HepG2 (cell line): ENCODE measurements around the gene TIFAB. TPM values are rescaled to one million over a fixed set of nuclear protein-coding genes. Genes with fewer than 3 reads are reported as not detected.

ENCODE experiments used
- GTF3A ChIP-seq: sonication (generic); formaldehyde crosslinking; conservative IDR thresholded peaks from 2 replicates; pipeline ENCODE4 v1.4.0; 2020; ENCODE audit warnings: mild to moderate bottlenecking, missing genetic modification reagents
- HMG20B ChIP-seq: conservative IDR thresholded peaks from 2 replicates; pipeline ENCODE4 v1.6.1; 2016; ENCODE audit warnings: missing genetic modification reagents, missing compliant biosample characterization
- MEIS2 ChIP-seq: sonication (generic); formaldehyde crosslinking; IDR thresholded peaks from 2 replicates; pipeline ENCODE4 v1.9.0; 2021; ENCODE audit warnings: mild to moderate bottlenecking, missing genetic modification reagents
- MLLT10 ChIP-seq: sonication (generic); formaldehyde crosslinking; IDR thresholded peaks from 2 replicates; pipeline ENCODE4 v1.4.0; 2020; ENCODE audit warnings: missing genetic modification reagents
- NFE2 ChIP-seq: sonication (generic); formaldehyde crosslinking; IDR thresholded peaks from 2 replicates; pipeline ENCODE4 v1.4.0; 2020; ENCODE audit warnings: missing genetic modification reagents
- NR2C2 ChIP-seq: sonication (generic); formaldehyde crosslinking; IDR thresholded peaks from 2 replicates; pipeline ENCODE4 v1.4.0; 2020; ENCODE audit warnings: missing genetic modification reagents, mild to moderate bottlenecking, moderate library complexity, borderline replicate concordance
- NR2F6 ChIP-seq, 2 experiments: IDR thresholded peaks; 2 replicates each; pipeline ENCODE4 v1.6.1; 2016; ENCODE audit warnings: antibody characterized with exemption in 1 of 2, mild to moderate bottlenecking in 1 of 2
- SMC3 ChIP-seq: IDR thresholded peaks from 2 replicates; pipeline ENCODE4 v1.6.1; 2011; ENCODE audit warnings: low read length, improper control_type of control experiment
- TEAD3 ChIP-seq: optimal IDR thresholded peaks from 2 replicates; pipeline ENCODE3; 2016; ENCODE audit warnings: borderline replicate concordance
- TSC22D2 ChIP-seq: sonication (generic); formaldehyde crosslinking; IDR thresholded peaks from 2 replicates; pipeline ENCODE4 v1.5.1; 2020; ENCODE audit warnings: missing genetic modification reagents, mild to moderate bottlenecking, borderline replicate concordance
- ZFY ChIP-seq: sonication (generic); formaldehyde crosslinking; IDR thresholded peaks from 2 replicates; pipeline ENCODE4 v1.4.0; 2020; ENCODE audit warnings: missing genetic modification reagents
- ZNF235 ChIP-seq: sonication (generic); formaldehyde crosslinking; IDR thresholded peaks from 2 replicates; pipeline ENCODE4 v1.8.1; 2023; ENCODE audit warnings: mild to moderate bottlenecking, missing genetic modification reagents, borderline replicate concordance
- ZNF263 ChIP-seq: sonication (generic); formaldehyde crosslinking; IDR thresholded peaks from 2 replicates; pipeline ENCODE4 v1.4.0; 2020; ENCODE audit warnings: missing genetic modification reagents
- ZNF431 ChIP-seq: sonication (generic); formaldehyde crosslinking; IDR thresholded peaks from 2 replicates; pipeline ENCODE4 v1.9.0; 2022; ENCODE audit warnings: missing genetic modification reagents, low read depth, mild to moderate bottlenecking, borderline replicate concordance
- ZNF737 ChIP-seq: sonication (generic); formaldehyde crosslinking; IDR thresholded peaks from 2 replicates; pipeline ENCODE4 v1.5.0; 2020; ENCODE audit warnings: missing genetic modification reagents, mild to moderate bottlenecking, borderline replicate concordance
- ZSCAN22 ChIP-seq: sonication (generic); formaldehyde crosslinking; IDR thresholded peaks from 2 replicates; pipeline ENCODE4 v1.4.0; 2020; ENCODE audit warnings: mild to moderate bottlenecking, missing genetic modification reagents
- ZSCAN29 ChIP-seq: sonication (generic); formaldehyde crosslinking; conservative IDR thresholded peaks from 2 replicates; pipeline ENCODE4 v1.4.0; 2020; ENCODE audit warnings: mild to moderate bottlenecking, missing genetic modification reagents
- polyA plus RNA-seq, 8 experiments: library from polyadenylated mRNA; depleted of rRNA in 3 of 8; stranded (reverse) in 7 of 8; unstranded in 1 of 8; fragments of >200 nt; fragmentation: Illumina TruSeq in 4 of 8; extraction: Trizol in 4 of 8; gene quantifications; 2 replicates each; pipeline versions ENCODE4 v1.2.1 to v1.2.3, GENCODE V29; 2011 to 2016; ENCODE audit warnings: low read depth in 4 of 8, missing spikeins in 1 of 8, mixed read lengths in 1 of 8; ENCODE audit not compliant: insufficient read depth in 1 of 8
- total RNA-seq, 5 experiments: library from RNA; depleted of rRNA; stranded (reverse); fragments of >200 nt; fragmentation: Illumina TruSeq; extraction: Trizol; gene quantifications; 2 replicates each; pipeline ENCODE4 v1.2.3, GENCODE V29; 2016; ENCODE audit warnings: low read depth in 1 of 5
- TF ChIP-seq, protein P1 (sequence below): sonication (generic); formaldehyde crosslinking; IDR thresholded peaks from 2 replicates; pipeline ENCODE4 v1.5.1; 2020; ENCODE audit warnings: missing genetic modification reagents, mild to moderate bottlenecking, borderline replicate concordance
- TF ChIP-seq, protein P2 (sequence below): sonication (generic); formaldehyde crosslinking; IDR thresholded peaks from 2 replicates; pipeline ENCODE4 v1.5.0; 2020; ENCODE audit warnings: missing genetic modification reagents
- TF ChIP-seq, protein P3 (sequence below), 2 experiments: sonication (generic) in 1 of 2; formaldehyde crosslinking in 1 of 2; IDR thresholded peaks; 2 replicates each; pipeline versions ENCODE4 v1.4.0 to v1.6.1; 2016 to 2020; ENCODE audit warnings: borderline replicate concordance in 1 of 2, low read depth in 1 of 2, mild to moderate bottlenecking in 1 of 2, missing genetic modification reagents in 1 of 2
- TF ChIP-seq, protein P4 (sequence below): IDR thresholded peaks from 2 replicates; pipeline ENCODE4 v1.6.1; 2016; ENCODE audit warnings: low read depth, borderline replicate concordance

TIFAB gene
- total and polyA plus RNA-seq, 2 of the 13 experiments (the other 11 are each of a cell fraction or from before 2014, with no cell fraction given), result not detected

DNA sequence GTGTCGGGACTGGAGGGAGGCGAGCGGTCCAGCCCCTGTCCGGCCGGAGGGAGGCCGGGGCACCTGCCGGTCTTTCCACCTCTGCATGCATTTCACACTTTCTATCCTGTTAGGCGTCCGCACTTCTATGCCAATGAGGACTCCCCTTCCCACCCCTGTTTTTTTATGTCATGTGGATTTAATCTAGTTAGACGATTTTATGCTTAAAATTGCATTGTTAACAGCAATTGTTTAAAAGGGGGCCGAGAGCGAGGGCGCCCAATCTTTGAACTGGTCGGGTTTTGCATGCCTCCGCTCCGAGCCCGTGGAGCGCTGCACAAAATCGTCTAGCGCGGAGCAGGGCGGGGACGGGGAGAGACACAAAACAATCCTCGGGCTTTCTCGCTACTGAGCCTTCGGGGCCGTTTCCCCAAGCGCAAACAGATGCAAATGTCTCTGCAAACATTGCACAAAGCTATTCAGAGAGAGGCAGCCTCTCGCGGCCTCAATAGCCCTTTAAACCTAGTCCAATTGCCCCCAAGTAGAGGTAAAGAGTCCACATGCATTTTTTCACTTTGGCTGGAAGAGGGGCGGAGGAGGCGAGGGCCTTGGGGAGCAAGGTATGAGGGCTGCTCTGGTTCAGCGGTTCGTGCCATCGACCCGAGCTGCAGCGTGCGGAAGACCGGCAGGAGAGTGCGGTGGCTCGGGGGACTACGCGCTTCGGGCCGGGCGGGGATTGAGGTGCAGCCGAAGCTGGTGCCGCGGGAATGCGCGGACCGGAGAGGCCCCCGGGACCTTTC is 37.5 kb upstream of the TIFAB start (continued):
- no peak for TF ChIP-seq SMC3
- TF ChIP-seq HMG20B, result no peak
- TF ChIP-seq ZNF431 (CRISPR knock-in tag), result no peak
- peak; percentile 40 for TF ChIP-seq ZFY (CRISPR knock-in tag)
- TF ChIP-seq GTF3A, result no peak
- TF ChIP-seq, protein P1, sequence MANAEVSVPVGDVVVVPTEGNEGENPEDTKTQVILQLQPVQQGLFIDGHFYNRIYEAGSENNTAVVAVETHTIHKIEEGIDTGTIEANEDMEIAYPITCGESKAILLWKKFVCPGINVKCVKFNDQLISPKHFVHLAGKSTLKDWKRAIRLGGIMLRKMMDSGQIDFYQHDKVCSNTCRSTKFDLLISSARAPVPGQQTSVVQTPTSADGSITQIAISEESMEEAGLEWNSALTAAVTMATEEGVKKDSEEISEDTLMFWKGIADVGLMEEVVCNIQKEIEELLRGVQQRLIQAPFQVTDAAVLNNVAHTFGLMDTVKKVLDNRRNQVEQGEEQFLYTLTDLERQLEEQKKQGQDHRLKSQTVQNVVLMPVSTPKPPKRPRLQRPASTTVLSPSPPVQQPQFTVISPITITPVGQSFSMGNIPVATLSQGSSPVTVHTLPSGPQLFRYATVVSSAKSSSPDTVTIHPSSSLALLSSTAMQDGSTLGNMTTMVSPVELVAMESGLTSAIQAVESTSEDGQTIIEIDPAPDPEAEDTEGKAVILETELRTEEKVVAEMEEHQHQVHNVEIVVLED (CRISPR knock-in tag), result no peak
- TF ChIP-seq ZSCAN29, result no peak
- no peak for TF ChIP-seq MEIS2 (CRISPR knock-in tag)
- TF ChIP-seq, protein P2, sequence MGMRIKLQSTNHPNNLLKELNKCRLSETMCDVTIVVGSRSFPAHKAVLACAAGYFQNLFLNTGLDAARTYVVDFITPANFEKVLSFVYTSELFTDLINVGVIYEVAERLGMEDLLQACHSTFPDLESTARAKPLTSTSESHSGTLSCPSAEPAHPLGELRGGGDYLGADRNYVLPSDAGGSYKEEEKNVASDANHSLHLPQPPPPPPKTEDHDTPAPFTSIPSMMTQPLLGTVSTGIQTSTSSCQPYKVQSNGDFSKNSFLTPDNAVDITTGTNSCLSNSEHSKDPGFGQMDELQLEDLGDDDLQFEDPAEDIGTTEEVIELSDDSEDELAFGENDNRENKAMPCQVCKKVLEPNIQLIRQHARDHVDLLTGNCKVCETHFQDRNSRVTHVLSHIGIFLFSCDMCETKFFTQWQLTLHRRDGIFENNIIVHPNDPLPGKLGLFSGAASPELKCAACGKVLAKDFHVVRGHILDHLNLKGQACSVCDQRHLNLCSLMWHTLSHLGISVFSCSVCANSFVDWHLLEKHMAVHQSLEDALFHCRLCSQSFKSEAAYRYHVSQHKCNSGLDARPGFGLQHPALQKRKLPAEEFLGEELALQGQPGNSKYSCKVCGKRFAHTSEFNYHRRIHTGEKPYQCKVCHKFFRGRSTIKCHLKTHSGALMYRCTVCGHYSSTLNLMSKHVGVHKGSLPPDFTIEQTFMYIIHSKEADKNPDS, result no peak
- peak; percentile 45 for TF ChIP-seq NR2C2
- no peak for TF ChIP-seq ZNF235 (CRISPR knock-in tag)
- peak; percentile 29; the same call in 1 of the 2 replicates for TF ChIP-seq NR2F6 (IDR thresholded peaks at IDR 0.05)
- TF ChIP-seq NR2F6 (CRISPR knock-in tag; IDR thresholded peaks at IDR 0.05), result 0 out of 2 replicates have a peak, but pooled peaks have one; percentile 23
- 0 out of 2 replicates have a peak, but pooled peaks have one; percentile 11 for TF ChIP-seq ZNF263
- no peak for TF ChIP-seq ZNF737 (CRISPR knock-in tag)
- TF ChIP-seq TSC22D2 (CRISPR knock-in tag), result no peak
- TF ChIP-seq, protein P3, sequence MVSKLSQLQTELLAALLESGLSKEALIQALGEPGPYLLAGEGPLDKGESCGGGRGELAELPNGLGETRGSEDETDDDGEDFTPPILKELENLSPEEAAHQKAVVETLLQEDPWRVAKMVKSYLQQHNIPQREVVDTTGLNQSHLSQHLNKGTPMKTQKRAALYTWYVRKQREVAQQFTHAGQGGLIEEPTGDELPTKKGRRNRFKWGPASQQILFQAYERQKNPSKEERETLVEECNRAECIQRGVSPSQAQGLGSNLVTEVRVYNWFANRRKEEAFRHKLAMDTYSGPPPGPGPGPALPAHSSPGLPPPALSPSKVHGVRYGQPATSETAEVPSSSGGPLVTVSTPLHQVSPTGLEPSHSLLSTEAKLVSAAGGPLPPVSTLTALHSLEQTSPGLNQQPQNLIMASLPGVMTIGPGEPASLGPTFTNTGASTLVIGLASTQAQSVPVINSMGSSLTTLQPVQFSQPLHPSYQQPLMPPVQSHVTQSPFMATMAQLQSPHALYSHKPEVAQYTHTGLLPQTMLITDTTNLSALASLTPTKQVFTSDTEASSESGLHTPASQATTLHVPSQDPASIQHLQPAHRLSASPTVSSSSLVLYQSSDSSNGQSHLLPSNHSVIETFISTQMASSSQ (IDR thresholded peaks at IDR 0.05; ENCODE audit: low read depth), result 0 out of 2 replicates have a peak, but pooled peaks have one; percentile 21
- TF ChIP-seq, protein P3 (CRISPR knock-in tag; IDR thresholded peaks at IDR 0.05; ENCODE audit: borderline replicate concordance), result 0 out of 2 replicates have a peak, but pooled peaks have one; percentile 5
- TF ChIP-seq, protein P4, sequence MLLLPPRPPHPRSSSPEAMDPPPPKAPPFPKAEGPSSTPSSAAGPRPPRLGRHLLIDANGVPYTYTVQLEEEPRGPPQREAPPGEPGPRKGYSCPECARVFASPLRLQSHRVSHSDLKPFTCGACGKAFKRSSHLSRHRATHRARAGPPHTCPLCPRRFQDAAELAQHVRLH, result no peak
- no peak for TF ChIP-seq MLLT10 (CRISPR knock-in tag)
- peak; percentile 82; the same call in 1 of the 2 replicates for TF ChIP-seq ZSCAN22
- TF ChIP-seq TEAD3 (CRISPR knock-in tag), result no peak
- TF ChIP-seq NFE2 (CRISPR knock-in tag), result no peak
